GM12873 (cell line): ENCODE results near the gene SELENOT.

Source experiments
- CTCF ChIP-seq: IDR thresholded peaks from 2 replicates; pipeline ENCODE4 v1.5.1; 2012; ENCODE audit warnings: low read depth, mild to moderate bottlenecking, moderate library complexity, low read length, control low read depth; ENCODE audit not compliant: insufficient read depth; ENCODE audit errors: missing control alignments

Gene SELENOT

GRCh38 chr3:150656316-150656715 is 53.2 kb downstream of the SELENOT start:
- no peak for TF ChIP-seq CTCF

- TF ChIP-seq CTCF = no peak
Observed at GRCh38 chr3:150662410-150663200, 59.5 kb downstream of the SELENOT start.

- TF ChIP-seq CTCF = no peak
Observed at GRCh38 chr3:150663461-150663860, 60.3 kb downstream of the SELENOT start.

- TF ChIP-seq CTCF = no peak
Observed at GRCh38 chr3:150666167-150666566, 63.0 kb downstream of the SELENOT start.

GRCh38 chr3:150673966-150674365 is 70.8 kb downstream of the SELENOT start:
- TF ChIP-seq CTCF = no peak

- no peak for TF ChIP-seq CTCF
Observed at GRCh38 chr3:150675587-150675986, 72.5 kb downstream of the SELENOT start.
